ENCODE data around the gene PTPN3.

The PTPN3 gene

GRCh38 chr9:109416135-109416706 lies 81.9 kb downstream of the PTPN3 start:
- Histone ChIP-seq H2AFZ (ENCODE audit: low read depth) (peak overlapping the region; percentile 12), H3K9ac (no peak overlapping the region), H3K4me2 (peak overlapping the region; percentile 67), H3K4me1 (ENCODE audit: low read depth, poor library complexity, severe bottlenecking) (peaks cover 69% of the 10 kb centered on the region), H3K27me3 (ENCODE audit: insufficient read depth, low read depth) (no peaks in the 10 kb centered on the region), H4K20me1 (ENCODE audit: insufficient read depth) (no peaks in the 10 kb centered on the region), H3K36me3 (ENCODE audit: insufficient read depth) (no peaks in the 10 kb centered on the region), H3K27ac (peak overlapping the region; percentile 62), H3K79me2 (ENCODE audit: insufficient read depth, low read depth) (no peaks in the 10 kb centered on the region), H3K4me3 (IDR thresholded peaks at IDR 0.05; ENCODE audit: insufficient read depth, low read depth, low read length) (no peak overlapping the region)
- TF ChIP-seq, protein P1, sequence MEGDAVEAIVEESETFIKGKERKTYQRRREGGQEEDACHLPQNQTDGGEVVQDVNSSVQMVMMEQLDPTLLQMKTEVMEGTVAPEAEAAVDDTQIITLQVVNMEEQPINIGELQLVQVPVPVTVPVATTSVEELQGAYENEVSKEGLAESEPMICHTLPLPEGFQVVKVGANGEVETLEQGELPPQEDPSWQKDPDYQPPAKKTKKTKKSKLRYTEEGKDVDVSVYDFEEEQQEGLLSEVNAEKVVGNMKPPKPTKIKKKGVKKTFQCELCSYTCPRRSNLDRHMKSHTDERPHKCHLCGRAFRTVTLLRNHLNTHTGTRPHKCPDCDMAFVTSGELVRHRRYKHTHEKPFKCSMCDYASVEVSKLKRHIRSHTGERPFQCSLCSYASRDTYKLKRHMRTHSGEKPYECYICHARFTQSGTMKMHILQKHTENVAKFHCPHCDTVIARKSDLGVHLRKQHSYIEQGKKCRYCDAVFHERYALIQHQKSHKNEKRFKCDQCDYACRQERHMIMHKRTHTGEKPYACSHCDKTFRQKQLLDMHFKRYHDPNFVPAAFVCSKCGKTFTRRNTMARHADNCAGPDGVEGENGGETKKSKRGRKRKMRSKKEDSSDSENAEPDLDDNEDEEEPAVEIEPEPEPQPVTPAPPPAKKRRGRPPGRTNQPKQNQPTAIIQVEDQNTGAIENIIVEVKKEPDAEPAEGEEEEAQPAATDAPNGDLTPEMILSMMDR (conservative IDR thresholded peaks at IDR 0.05; ENCODE audit: low read depth, low read length) = no peak

DNA sequence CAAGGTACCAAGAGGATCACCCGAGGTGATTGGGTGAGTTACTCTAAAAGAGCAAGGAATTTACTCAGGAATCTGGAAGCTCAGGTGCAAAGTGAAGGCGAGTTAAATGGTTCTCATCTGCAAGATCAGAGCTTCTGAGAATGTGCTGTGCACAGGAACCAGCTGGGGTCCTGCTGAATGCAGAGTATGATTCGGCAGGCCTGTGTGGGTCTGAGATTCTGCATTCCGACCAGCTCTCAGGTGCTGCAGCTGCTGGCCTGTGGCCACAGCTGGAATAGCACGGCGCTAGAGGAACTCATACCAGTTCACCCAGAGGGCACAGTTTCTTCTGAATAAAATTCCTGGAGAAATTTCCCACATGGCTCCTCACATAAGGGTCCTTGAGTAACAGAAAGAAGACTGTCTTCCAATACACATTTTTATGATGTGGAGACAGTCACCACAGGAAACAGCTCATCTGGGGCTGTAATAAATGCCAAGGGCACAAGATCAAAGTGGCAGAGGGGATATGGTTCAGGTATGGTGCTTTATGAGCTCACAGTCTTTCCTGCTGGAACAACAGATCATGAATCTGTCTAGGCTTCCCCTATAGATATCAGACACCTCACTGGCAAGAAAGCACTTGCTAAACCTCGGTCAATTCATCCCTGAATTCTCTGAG lies 83.9 kb downstream of the PTPN3 start:
- H3K4me1 ChIP-seq (ENCODE audit: low read depth, poor library complexity, severe bottlenecking) = peaks cover 69% of the 10 kb centered on the region
- peak overlapping the region; percentile 39 for H3K4me2 ChIP-seq
- no peaks in the 10 kb centered on the region for H3K36me3 ChIP-seq (ENCODE audit: insufficient read depth)
- TF ChIP-seq, protein P1 (conservative IDR thresholded peaks at IDR 0.05; ENCODE audit: low read depth, low read length) = no peak
- H2AFZ ChIP-seq (ENCODE audit: low read depth) = no peak overlapping the region
- H3K79me2 ChIP-seq (ENCODE audit: insufficient read depth, low read depth) = no peaks in the 10 kb centered on the region
- no peaks in the 10 kb centered on the region for H4K20me1 ChIP-seq (ENCODE audit: insufficient read depth)
- H3K9ac ChIP-seq = no peak overlapping the region
- H3K4me3 ChIP-seq (IDR thresholded peaks at IDR 0.05; ENCODE audit: insufficient read depth, low read depth, low read length) = no peak overlapping the region
- peak overlapping the region; percentile 1; the same call in 1 of the 2 replicates for H3K27ac ChIP-seq
- H3K27me3 ChIP-seq (ENCODE audit: insufficient read depth, low read depth) = no peaks in the 10 kb centered on the region

DNA sequence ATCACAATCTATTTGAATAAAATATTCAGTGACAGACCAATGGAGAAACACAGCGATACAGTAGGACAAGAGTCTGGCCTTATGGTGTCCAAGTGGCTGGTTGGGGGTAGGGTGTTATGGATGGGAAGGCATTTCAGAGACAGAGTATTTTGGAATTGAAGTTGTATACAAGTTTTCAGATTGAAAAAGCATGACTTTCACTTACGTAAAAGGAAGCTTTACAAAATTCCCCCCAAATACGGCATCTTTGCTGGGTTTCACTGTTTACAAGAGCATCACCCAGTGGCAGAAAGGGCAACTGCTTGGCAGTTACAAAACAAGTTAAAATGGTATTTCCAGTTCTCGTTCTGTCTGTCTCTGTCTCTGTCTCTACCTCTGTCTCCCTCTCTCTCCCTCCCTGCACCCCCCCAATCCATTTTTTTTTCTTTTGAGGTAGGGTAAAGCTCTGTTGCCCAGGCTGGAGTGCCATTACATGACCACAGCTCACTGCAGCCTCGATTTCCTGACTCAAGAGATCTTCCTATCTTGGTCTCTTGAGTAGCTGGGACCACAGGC lies 86.2 kb downstream of the PTPN3 start:
- Histone ChIP-seq H3K27ac (no peak overlapping the region), H3K79me2 (ENCODE audit: insufficient read depth, low read depth) (no peaks in the 10 kb centered on the region), H3K36me3 (ENCODE audit: insufficient read depth) (no peaks in the 10 kb centered on the region), H3K4me3 (IDR thresholded peaks at IDR 0.05; ENCODE audit: insufficient read depth, low read depth, low read length) (no peak overlapping the region), H3K4me2 (0 out of 2 replicates have a peak overlapping the region, but pooled peaks have one; percentile 22), H3K4me1 (ENCODE audit: low read depth, poor library complexity, severe bottlenecking) (peaks cover 50% of the 10 kb centered on the region), H4K20me1 (ENCODE audit: insufficient read depth) (no peaks in the 10 kb centered on the region), H3K27me3 (ENCODE audit: insufficient read depth, low read depth) (no peaks in the 10 kb centered on the region), H3K9ac (no peak overlapping the region), H2AFZ (ENCODE audit: low read depth) (no peak overlapping the region)
- TF ChIP-seq, protein P1 (conservative IDR thresholded peaks at IDR 0.05; ENCODE audit: low read depth, low read length) = peak; percentile 62

DNA sequence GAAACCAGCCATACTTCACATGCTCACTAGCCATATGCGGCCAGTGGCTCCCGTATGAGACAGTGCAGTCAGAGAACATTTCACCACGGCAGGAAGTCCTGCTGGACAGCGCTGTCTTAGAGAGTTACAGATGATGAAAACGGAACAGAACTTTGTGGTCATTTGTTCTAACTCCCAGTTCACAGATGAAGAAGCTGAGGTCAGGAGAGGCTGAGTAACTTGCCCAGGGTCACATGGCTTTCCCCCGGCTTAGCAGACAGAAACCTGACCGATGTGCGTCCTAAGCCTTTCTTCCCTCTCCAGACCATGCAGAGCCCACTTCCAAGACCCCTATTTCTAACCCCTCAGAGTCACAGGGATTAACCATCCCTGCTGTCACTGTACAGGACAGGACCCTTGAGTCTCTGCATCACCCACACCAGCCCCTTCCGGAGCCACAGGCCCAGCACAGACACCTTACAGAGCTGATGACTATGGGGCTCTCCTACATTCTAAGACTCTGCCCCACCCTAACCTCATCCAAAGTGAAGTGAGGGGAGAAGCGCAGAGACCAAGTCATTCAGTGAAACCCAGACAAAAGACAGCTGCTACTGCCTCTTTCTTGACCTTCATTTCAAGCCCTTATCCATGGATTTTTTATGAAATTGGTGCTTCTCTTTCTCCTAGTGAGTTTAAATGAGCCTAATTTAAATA lies 86.9 kb downstream of the PTPN3 start:
- no peak overlapping the region for H3K9ac ChIP-seq
- no peak overlapping the region for H3K4me2 ChIP-seq
- no peak overlapping the region for H2AFZ ChIP-seq (ENCODE audit: low read depth)
- TF ChIP-seq, protein P1 (conservative IDR thresholded peaks at IDR 0.05; ENCODE audit: low read depth, low read length) = no peak
- H3K79me2 ChIP-seq (ENCODE audit: insufficient read depth, low read depth) = no peaks in the 10 kb centered on the region
- H3K36me3 ChIP-seq (ENCODE audit: insufficient read depth) = no peaks in the 10 kb centered on the region
- H3K27me3 ChIP-seq (ENCODE audit: insufficient read depth, low read depth) = no peaks in the 10 kb centered on the region
- H3K4me3 ChIP-seq (IDR thresholded peaks at IDR 0.05; ENCODE audit: insufficient read depth, low read depth, low read length) = no peak overlapping the region
- H3K4me1 ChIP-seq (ENCODE audit: low read depth, poor library complexity, severe bottlenecking) = peaks cover 44% of the 10 kb centered on the region
- no peaks in the 10 kb centered on the region for H4K20me1 ChIP-seq (ENCODE audit: insufficient read depth)
- H3K27ac ChIP-seq = no peak overlapping the region
